ENCODE measurements around the gene HDAC4. TPM values are rescaled to one million over a fixed set of nuclear protein-coding genes. Genes with fewer than 3 reads are reported as not detected.
A peak's percentile ranks its signal among the peaks of the same experiment; 100 is the strongest.

Gene HDAC4
- total RNA-seq, 1 experiment from 2014 or later = 44.4 TPM

- TF ChIP-seq ATF2 (CRISPR knock-in tag; IDR thresholded peaks at IDR 0.05; ENCODE audit: borderline replicate concordance, low read depth) (no peak), ERG (CRISPR knock-in tag; IDR thresholded peaks at IDR 0.05) (no peak), AR (CRISPR knock-in tag; IDR thresholded peaks at IDR 0.05) (no peak)
Measured at GRCh38 chr2:239331560-239331959, 69.3 kb downstream of the HDAC4 start (continued).

- Mint-ChIP-seq H3K27me3 (ENCODE audit: low read depth) (no peaks in the 10 kb centered on the region), H3K4me3 (no peak overlapping the region), H3K9me3 (peaks cover 4% of the 10 kb centered on the region; the same call in 1 of the 2 replicates), H3K4me1 (peaks cover 31% of the 10 kb centered on the region), H3K36me3 (peaks cover 9% of the 10 kb centered on the region; the same call in 1 of the 2 replicates), H3K27ac (peak overlapping the region; percentile 80; the same call in 1 of the 2 replicates)
- DNase-seq (ENCODE audit: low spot score) (no peak), ATAC-seq (no peak)
- POLR2A ChIA-PET = no interaction called here
- CTCF ChIA-PET = no interaction called here
- TF ChIP-seq ARID4B (CRISPR knock-in tag; IDR thresholded peaks at IDR 0.05; ENCODE audit: borderline replicate concordance) (no peak), SMAD3 (CRISPR knock-in tag; IDR thresholded peaks at IDR 0.05; ENCODE audit: borderline replicate concordance) (no peak), SMAD4 (CRISPR knock-in tag; IDR thresholded peaks at IDR 0.05) (no peak), GABPB1 (CRISPR knock-in tag; IDR thresholded peaks at IDR 0.05) (no peak), FOXK1 (CRISPR knock-in tag; IDR thresholded peaks at IDR 0.05) (no peak), CREB1 (CRISPR knock-in tag; IDR thresholded peaks at IDR 0.05) (no peak), ZNF232 (CRISPR knock-in tag; IDR thresholded peaks at IDR 0.05) (no peak), ZNF317 (CRISPR knock-in tag; IDR thresholded peaks at IDR 0.05; ENCODE audit: borderline replicate concordance, low read depth) (no peak), ZNF425 (CRISPR knock-in tag; conservative IDR thresholded peaks at IDR 0.05) (no peak), ZNF396 (CRISPR knock-in tag; IDR thresholded peaks at IDR 0.05; ENCODE audit: borderline replicate concordance) (no peak), RORB (CRISPR knock-in tag; IDR thresholded peaks at IDR 0.05) (no peak), SOX15 (CRISPR knock-in tag; IDR thresholded peaks at IDR 0.05) (no peak), GRHL2 (CRISPR knock-in tag; IDR thresholded peaks at IDR 0.05; ENCODE audit: insufficient replicate concordance, severe bottlenecking) (no peak), MAX (CRISPR knock-in tag; IDR thresholded peaks at IDR 0.05) (no peak), PRDM15 (CRISPR knock-in tag; IDR thresholded peaks at IDR 0.05) (no peak), KAT7 (CRISPR knock-in tag; IDR thresholded peaks at IDR 0.05; ENCODE audit: borderline replicate concordance) (no peak)
Measured at GRCh38 chr2:239330836-239331235, 70.0 kb downstream of the HDAC4 start.

Measured in WTC11 (cell line).